Heart left ventricle (tissue), 16 donors: ENCODE measurements around the gene MYOD1. TPM values are rescaled to one million over a fixed set of nuclear protein-coding genes. Genes with fewer than 3 reads are reported as not detected.
A peak's percentile ranks its signal among the peaks of the same experiment; 100 is the strongest.

Experiments
- ATAC-seq, 4 donors: fragments of 200-7000 bp; cut with Tn5 transposase; one replicate each; pipeline ENCODE4 v1.9.1; 2020 to 2022; ENCODE audit warnings: moderate library complexity in 4 of 4, mild to moderate bottlenecking in 3 of 4, moderate number of reproducible peaks in 1 of 4
- DNase-seq, 5 donors: peaks; one replicate each; pipeline ENCODE4 v3.0.0-alpha.2; 2020
- H3K27ac ChIP-seq, 12 donors: fragments of 200-600 bp; sonication (generic) in 4 of 12; one replicate each; pipeline versions ENCODE4 v1.5.0 to v1.8.0; 2016 to 2022; ENCODE audit warnings: mild to moderate bottlenecking in 2 of 12
- H3K27me3 ChIP-seq, 9 donors: fragments of 200-600 bp; sonication (generic) in 2 of 9; one replicate each; pipeline versions ENCODE4 v1.5.1 to v1.8.0; 2016 to 2022; ENCODE audit warnings: mild to moderate bottlenecking in 3 of 9
- H3K36me3 ChIP-seq, 9 donors: fragments of 200-600 bp; sonication (generic) in 2 of 9; one replicate each; pipeline versions ENCODE4 v1.5.0 to v1.8.0; 2018 to 2022; ENCODE audit warnings: mild to moderate bottlenecking in 2 of 9
- H3K4me1 ChIP-seq, 12 donors: fragments of 200-600 bp; sonication (generic) in 4 of 12; one replicate each; pipeline versions ENCODE4 v1.5.0 to v1.8.0; 2016 to 2022; ENCODE audit warnings: mild to moderate bottlenecking in 3 of 12
- H3K4me3 ChIP-seq, 12 donors: fragments of 200-600 bp; sonication (generic) in 4 of 12; one replicate each; pipeline versions ENCODE4 v1.5.0 to v1.8.0; 2017 to 2022; ENCODE audit warnings: mild to moderate bottlenecking in 9 of 12, moderate library complexity in 4 of 12
- H3K9me3 ChIP-seq, 12 donors: fragments of 200-600 bp; sonication (generic) in 4 of 12; one replicate each; pipeline versions ENCODE4 v1.5.0 to v1.8.0; 2016 to 2022; ENCODE audit warnings: mild to moderate bottlenecking in 1 of 12
- CTCF ChIP-seq, 12 donors: fragments of 200-600 bp; sonication (generic) in 4 of 12; IDR thresholded peaks; one replicate each; pipeline versions ENCODE4 v1.5.0 to v1.8.0; 2018 to 2022; ENCODE audit warnings: antibody characterized with exemption in 12 of 12, mild to moderate bottlenecking in 5 of 12
- POLR2A ChIP-seq, 2 donors: fragments of 450-650 bp; IDR thresholded peaks; one replicate each; pipeline ENCODE4 v1.6.1; 2017; ENCODE audit warnings: antibody characterized with exemption in 2 of 2, mild to moderate bottlenecking in 2 of 2, moderate library complexity in 2 of 2
- WGBS, 4 donors: extraction: QIAGEN DNeasy Blood & Tissue Kit in 2 of 4; methylation state at CpG; one replicate each; pipeline versions ENCODE4 v1.1.5 to v1.1.7; 2013 to 2018; 5-methylcytosine and 5-hydroxymethylcytosine counted together
- intact Hi-C, 10 donors: fragments of 100-400 bp; cut with DNase I; formaldehyde crosslinking; loops; one replicate each; pipeline versions ENCODE4 v1.11.1 to v1.14.2; 2022
- polyA plus RNA-seq, 2 donors: library from polyadenylated mRNA; stranded (reverse); fragments of 200-250 nt; gene quantifications; one replicate each; pipeline ENCODE4 v1.2.3, GENCODE V29; 2013
- total RNA-seq, 9 donors: library from RNA; depleted of rRNA in 2 of 9; stranded (reverse); fragments of >200 nt in 2 of 9; fragmentation: NEBNext Ultra II Directional in 3 of 9; extraction: Animal tissue kit (Norgen Biotek cat#: 25700) in 3 of 9; gene quantifications; one replicate each; pipeline versions ENCODE4 v1.1.0 to v1.2.4, GENCODE V29; 2016 to 2023
- donor health status: ischemic (EF 13 %, LVEDD 7.1; RV severe dilation, severe dysfunction).
- donor health status: healthy with polysubstance abuse.
- donor health status: DM: no; HTN: yes; CAD: no.
- donor health status: DM: no; HTN: no; CAD: no.
- donor health status: ischemic (EF 25% LVEDD 6.9; RV normal size, moderate dysfunction).
- donor health status: ischemic (EF 25% LVEDD 5.7; RV mildly dilated, moderate dysfunction).
- donor health status: healthy.
- donor health status: DM: yes; HTN: yes; CAD: no.
- donor health status: ischemic (EF 35%, LVEDD 5.7; RV mildly dilated, moderate dysfunction).
- donor health status: nonischemic (EF 11% LVEDD 7.7; RV severe dilation, severe dysfunction).
- donor health status: DM: yes; HTN: yes; CAD: no.
- donor health status: PGD.
- donor health status: ischemic (EF 29% LVEDD 5.4; RV normal size, mild dysfunction).
- donor health status: nonischemic (EF 23%, LVEDD 6.1; RV moderate dilation, normal function).

MYOD1 gene
- total and polyA plus RNA-seq, 11 donors = not detected

- 76 to 93% (median 81%) methylated on average over 4 to 5 of the region's 5 CpGs for WGBS, 4 donors
These were observed 47.2 kb downstream of the MYOD1 start for GRCh38 chr11:17766590-17766989.

DNA sequence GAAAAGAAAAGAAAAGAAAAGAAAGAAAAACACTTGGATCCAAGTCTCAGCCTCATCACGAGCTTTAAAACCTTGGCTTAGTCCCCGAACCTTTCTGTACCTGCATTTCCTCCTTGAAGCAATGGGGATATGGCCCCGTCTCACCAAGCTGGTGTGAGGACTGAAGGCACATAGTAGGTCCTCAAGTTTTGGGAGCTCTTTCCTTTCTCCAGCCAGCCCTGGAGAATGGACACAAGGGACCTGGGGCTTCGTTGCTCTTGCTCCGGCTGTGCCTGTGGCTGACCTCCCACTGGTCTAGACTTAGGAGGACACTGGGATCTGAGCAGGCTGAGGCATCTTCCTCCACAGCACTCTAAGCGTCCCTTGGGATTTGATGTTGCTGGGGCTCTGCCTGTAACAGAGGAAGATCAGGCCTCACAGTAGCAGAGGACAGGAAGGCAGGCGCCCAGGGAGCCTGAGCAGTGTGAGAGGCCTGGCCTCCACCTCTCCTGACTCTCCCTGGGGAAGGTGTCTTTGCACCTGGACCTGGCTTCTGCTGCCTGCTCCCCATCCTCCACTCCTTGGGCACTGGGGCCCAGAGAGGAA is 48.0 kb downstream of the MYOD1 start:
- H3K27ac ChIP-seq = no peak overlapping the region
- H3K4me1 ChIP-seq = no peaks in the 10 kb centered on the region
- H3K36me3 ChIP-seq = no peaks in the 10 kb centered on the region
- no peaks in the 10 kb centered on the region for H3K9me3 ChIP-seq
- no peak overlapping the region for H3K4me3 ChIP-seq
- no peak for ATAC-seq
- intact Hi-C loops = loop anchor here in 1 of 10 donors (10.0 kb wide), 1 partner anchor 77 kb away; no protein-coding TSS in a partner anchor
- DNase-seq = peak in 1 of 5 donors; percentile 13
- no peak for TF ChIP-seq POLR2A (IDR thresholded peaks at IDR 0.05)
- no peak for TF ChIP-seq CTCF (IDR thresholded peaks at IDR 0.05)
- 64 to 76% (median 71%) methylated on average over 7 of the region's 7 CpGs for WGBS, 4 donors
- no peaks in the 10 kb centered on the region for H3K27me3 ChIP-seq

More at GRCh38 chr11:17766590-17766989, 47.2 kb downstream of the MYOD1 start:
- Histone ChIP-seq H3K4me1 (no peaks in the 10 kb centered on the region), H3K27me3 (no peaks in the 10 kb centered on the region), H3K9me3 (no peaks in the 10 kb centered on the region), H3K36me3 (no peaks in the 10 kb centered on the region), H3K27ac (no peak overlapping the region), H3K4me3 (no peak overlapping the region)
- DNase-seq (peak in 1 of 5 donors; percentile 6), ATAC-seq (no peak)
- intact Hi-C loops = loop anchor here in 1 of 10 donors (10.0 kb wide), 1 partner anchor 78 kb away; no protein-coding TSS in a partner anchor
- TF ChIP-seq CTCF (IDR thresholded peaks at IDR 0.05) (no peak), POLR2A (IDR thresholded peaks at IDR 0.05) (no peak)

DNA sequence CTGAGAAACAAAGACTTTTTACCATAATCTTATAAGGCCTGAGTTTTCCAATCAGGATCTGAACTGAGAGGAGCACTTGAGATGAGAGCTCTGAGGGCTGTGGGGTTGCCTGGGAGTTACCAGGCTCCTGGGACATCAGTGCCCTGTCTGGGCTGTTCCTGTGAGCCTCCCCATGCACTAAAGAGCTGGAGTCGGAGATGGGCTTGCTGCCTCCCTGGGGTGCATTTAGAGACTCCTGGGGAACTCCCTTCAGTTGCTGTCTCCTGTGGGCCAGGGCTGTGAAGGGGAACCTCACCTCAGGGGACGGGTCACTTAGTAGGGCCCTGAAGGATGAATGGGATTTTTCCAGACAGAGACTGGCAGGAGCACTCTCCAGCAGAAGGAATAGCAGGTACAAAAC is 48.5 kb downstream of the MYOD1 start:
- WGBS, 4 donors = 91 to 95% (median 94%) methylated on average over 2 of the region's 2 CpGs
- ATAC-seq (no peak), DNase-seq (peak in 1 of 5 donors; percentile 5)
- H3K4me1 ChIP-seq = no peaks in the 10 kb centered on the region
- H3K9me3 ChIP-seq = no peaks in the 10 kb centered on the region
- H3K27ac ChIP-seq = no peak overlapping the region
- no peak for TF ChIP-seq CTCF (IDR thresholded peaks at IDR 0.05)
- no peak for TF ChIP-seq POLR2A (IDR thresholded peaks at IDR 0.05)
- no peak overlapping the region for H3K4me3 ChIP-seq
- H3K27me3 ChIP-seq = no peaks in the 10 kb centered on the region
- H3K36me3 ChIP-seq = no peaks in the 10 kb centered on the region
- intact Hi-C loops = loop anchor here in 1 of 10 donors (10.0 kb wide), 1 partner anchor 77 kb away; no protein-coding TSS in a partner anchor

GRCh38 chr11:17768547-17768946 is 49.2 kb downstream of the MYOD1 start:
- ATAC-seq (no peak), DNase-seq (peak in 1 of 5 donors; percentile 2)
- Histone ChIP-seq H3K9me3 (no peaks in the 10 kb centered on the region), H3K4me3 (no peak overlapping the region), H3K27ac (no peak overlapping the region), H3K4me1 (no peaks in the 10 kb centered on the region), H3K27me3 (no peaks in the 10 kb centered on the region), H3K36me3 (no peaks in the 10 kb centered on the region)
- WGBS, 4 donors = 87 to 94% (median 93%) methylated on average over 6 to 7 of the region's 7 CpGs
- TF ChIP-seq CTCF (IDR thresholded peaks at IDR 0.05) = no peak
- TF ChIP-seq POLR2A (IDR thresholded peaks at IDR 0.05) = no peak
- intact Hi-C loops = loop anchor here in 1 of 10 donors (10.0 kb wide), 1 partner anchor 76 kb away; no protein-coding TSS in a partner anchor
